Stimulated activated CD8-positive, alpha-beta memory T cell treated with anti-CD3 and anti-CD28 coated beads, Interleukin-7, amount 100 ng/mL, for 24 hours (primary cell): ENCODE results near the gene RNF13.
"Not testable (repeated sequence)": the region's sequence is repeated elsewhere in the genome, so short reads cannot be mapped to it uniquely, and the experiment has no call there.

Experiments
- DNase-seq: peaks from one replicate; pipeline ENCODE4 v3.0.0-alpha.2; 2020; ENCODE audit warnings: low read depth

The RNF13 gene

DNA sequence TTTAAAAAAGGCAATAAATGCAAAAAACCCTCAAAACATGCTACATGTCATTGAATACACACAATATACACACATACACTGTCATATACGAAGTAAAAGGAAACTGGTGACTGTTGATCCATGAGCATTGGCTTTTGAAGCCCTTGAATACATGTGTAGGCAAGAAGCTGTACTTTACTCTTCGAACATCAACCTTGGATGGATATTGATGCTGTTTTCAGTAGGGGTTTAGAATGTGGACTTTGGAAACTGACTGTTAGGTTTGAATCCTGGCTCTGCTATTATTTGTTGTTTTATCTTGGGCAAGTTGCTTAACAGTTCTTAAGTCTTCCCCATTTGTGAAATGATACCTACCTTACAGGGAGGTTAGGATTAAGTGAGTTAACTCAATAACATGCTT lies 30.5 kb downstream of the RNF13 start:
- DNase-seq: no peak

DNA sequence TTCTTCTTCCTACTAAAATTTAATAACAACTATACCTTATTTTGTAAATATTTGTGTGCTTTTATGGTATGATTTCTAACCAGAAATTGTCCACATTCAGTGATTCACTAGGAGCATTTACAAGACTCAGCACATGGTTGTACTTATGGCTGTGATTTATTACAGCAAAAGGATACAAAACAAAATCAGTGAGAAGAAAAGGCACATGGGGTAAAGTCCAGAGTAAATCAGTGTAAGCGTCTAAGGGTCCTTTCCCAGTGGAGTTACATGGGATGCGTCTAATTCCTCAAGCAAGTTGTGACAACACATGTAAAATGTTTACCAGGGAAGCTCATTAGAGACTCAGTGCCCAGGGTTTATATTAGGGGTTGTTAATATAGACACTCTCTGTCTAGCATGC lies 31.1 kb downstream of the RNF13 start:
- no peak for DNase-seq

DNA sequence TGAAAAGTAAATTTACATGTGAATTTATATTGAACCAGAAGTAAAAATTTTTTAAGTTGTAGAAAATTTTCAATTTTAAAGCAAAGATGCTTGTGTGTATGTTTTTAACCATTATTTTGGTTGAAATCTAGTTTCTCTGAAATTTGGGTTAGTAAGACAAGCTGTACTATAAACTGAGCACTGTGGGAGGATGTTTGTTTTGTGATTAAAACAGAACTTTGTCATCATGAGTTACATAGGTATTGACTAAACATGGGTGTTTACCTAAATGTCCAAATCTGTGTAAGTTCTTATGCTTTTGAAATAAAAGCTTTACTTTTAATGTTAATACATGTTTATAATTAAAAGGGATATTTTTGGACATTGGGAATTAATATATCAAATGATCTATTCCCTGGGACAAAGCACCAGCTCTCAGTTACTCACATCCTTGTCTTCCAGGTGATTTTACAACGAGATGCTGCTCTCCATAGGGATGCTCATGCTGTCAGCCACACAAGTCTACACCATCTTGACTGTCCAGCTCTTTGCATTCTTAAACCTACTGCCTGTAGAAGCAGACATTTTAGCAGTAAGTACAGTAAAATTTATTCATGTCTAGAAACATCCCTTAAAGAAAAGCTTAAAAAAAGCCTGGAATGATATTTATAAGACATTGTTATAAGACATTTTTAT lies 32.7 kb downstream of the RNF13 start:
- no peak for DNase-seq

DNA sequence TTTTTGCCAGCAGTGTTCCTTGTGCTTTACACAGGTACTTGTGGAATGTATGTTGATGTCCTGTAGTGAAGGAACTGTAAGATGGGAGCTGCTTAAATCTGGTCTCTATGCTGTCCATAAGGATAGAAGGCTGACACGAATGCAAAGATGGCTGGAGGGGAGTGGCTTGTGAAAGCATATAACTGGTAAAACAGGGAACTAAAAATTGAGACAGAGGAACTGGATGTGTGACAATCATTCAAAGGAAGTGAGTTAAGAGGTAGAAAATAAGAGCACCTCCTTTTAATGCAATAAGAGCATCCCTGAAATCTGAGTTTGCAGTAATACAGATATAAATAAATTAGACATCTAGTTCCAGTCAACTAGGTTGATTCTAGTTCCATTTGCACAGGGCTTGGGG lies 35.2 kb downstream of the RNF13 start:
- DNase-seq: no peak

DNA sequence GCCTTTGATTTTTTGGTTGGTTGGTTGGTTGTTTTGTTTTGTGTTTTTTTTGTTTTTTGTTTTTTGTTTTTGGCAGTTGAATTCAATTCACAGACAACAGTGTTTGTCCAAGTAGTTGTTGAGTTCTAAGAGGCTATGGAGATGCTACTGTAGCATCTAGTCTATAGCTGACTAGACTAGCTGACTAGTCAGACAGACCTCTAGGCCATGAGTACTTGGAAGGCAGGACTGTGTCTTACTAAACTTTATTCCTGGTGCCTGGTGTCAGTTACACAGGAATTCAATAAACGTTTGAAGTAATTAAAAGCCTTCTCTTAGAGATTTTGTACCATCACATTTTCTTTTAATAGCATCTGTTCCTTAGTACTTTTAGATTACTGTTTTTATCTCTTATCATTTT lies 35.7 kb downstream of the RNF13 start:
- DNase-seq: no peak

DNA sequence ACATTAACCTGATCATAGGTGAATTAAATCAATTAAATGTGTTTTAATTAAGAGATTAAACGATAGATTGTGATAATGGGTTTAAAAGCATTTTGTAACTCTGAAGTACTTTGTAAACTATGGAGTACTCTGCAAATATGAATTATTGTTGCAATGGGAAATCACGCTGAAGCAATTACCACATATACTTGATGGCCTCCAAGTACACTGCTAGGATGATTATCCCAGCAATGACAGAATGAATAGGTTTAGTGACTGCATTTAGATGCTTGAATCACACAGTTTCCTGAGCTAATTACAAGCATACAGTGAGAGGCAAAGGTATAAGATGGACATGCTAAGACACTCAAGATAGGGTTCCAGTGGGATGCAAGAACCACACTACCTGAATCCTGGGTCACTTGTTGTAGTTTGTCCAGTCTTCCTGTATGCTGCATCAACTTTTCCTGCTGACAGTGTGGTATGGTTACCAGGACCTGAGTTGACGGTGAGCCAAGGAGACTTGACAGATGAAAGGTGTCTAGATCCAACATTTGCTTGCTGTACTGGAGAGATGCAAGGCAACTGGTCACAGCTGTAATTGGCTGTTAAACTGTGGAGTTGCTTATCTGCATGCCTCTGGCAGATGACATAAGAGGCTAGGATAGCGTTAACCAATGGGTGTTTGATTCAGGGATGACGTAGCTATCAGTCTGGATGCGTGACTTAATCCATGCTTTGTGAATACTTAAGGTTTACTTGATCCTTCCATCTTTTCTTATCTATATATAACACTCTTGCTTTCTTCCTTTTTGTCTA lies 38.0 kb downstream of the RNF13 start:
- DNase-seq: no peak

DNA sequence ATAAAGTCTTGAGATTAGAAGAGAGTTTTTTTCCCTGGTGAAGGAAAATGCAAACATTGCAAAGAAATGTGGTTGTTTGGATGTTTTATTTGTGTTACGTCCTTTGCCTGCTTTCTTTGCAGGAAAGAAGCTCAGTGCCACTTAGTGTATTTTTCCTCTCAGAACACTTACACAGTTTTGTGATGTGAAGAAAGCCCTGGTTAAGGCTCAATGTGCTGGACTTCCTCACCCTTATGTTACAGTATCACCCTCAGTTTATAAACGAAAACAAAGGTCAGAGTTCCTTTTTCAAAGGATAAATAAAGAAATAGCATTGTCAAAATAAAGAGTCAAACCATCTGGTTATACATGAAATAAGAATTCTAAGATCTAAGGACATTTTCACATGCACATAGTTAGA lies 45.9 kb downstream of the RNF13 start:
- DNase-seq: no peak

DNA sequence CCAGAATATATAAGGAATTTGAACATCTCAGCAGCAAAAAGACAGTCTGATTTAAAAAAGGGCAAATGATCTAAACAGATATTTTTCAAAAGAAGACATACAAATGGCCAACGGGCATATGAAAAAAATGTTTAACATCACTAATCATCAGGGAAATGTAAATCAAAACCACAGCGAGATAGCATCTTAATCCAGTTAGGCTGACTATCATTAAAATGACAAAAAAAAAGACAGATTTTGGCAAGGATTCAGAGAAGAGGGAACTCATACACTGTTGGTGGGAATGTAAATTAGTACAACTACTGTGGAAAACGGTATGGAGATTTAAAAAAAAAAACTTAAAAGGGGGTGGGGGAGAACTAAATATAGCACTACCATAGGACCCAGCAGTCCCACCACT lies 47.9 kb downstream of the RNF13 start:
- no peak for DNase-seq

DNA sequence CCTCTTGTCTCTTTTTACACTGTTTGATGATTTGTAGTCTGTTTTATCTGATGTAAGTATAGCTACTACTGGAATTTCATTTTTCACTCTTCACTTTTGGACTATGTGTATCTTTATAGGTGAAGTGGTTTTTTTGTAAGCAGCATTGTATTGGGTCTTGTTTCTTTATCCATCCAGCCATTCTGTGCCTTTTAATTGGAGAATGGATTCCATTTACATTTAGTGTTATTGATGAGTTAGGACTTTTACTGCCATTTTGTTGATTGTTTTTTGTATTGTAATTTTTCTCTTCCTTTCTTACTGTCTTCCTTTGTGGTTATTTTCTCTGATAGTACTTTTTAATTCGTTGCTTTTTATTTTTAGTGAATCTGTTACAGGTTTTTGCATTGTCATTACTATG lies 54.5 kb downstream of the RNF13 start:
- DNase-seq: no peak

DNA sequence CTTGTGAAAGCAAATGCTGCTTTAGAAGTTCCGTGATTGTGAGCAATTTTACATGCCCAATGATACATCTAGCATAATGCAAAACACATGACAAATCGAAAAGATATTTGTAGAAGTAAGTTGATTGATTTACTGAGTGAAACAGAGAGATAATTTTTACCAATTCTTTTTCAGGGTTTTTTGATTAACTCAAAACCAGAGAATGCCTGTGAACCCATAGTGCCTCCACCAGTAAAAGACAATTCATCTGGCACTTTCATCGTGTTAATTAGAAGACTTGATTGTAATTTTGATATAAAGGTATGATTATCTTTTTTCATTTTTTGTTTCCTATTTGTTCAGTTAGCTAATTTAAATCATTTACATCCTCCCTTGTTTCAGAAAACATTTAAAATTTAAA lies 58.8 kb downstream of the RNF13 start:
- no peak for DNase-seq

DNA sequence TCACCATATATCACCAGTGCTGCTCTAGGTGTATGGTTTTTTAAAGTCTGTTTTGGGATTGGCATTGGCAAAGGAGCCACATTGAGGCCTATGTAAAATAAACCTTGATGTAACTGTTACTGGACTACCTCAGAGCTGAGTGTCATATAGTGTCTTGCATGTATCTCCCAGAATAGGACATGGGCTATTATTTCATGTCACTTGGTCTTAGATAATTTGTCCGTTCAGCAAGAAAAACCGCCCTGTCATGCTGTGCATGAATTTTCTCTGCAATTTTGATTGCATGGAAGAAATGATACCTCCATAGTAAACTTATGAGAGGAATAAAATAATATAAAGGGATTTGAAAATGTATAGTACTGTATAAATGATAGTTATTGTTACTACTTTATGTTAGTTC lies 59.6 kb downstream of the RNF13 start:
- no peak for DNase-seq

DNA sequence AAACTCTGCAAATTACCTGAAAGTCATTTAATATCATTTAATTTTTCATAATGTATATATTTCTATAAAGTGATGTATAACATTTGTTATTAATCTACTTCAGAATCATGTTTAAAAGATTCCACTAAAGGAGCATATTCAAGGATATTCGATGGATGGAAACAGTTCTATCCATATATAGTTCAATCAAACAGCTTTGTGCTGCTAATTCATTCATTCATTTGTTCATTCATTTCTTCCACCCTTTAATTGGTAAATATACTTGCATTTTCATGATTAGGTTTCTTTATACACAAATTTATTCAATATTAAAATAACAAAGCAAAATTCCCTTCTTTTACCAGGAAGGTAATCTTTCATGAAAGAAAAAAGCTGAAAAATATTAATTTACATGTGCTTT lies 64.7 kb downstream of the RNF13 start:
- DNase-seq: no peak

DNA sequence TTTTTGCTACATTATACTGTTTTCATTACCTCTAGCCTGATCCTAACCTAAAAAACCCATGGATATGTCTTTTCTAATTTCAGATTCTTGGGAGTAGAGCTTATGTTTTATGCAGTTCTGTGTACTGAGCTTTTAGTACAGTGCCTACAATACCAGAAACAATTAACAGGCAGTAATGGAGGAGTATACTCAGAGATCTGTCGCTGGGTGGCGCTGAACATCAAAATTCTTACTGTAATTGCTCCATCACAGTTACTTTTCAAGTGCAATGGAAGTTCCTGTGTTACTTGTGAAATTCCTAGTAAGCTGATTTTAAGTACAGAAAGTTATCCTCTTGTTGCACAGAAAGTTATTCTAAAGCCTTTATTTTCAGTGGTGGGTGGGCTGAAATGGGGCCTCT lies 66.9 kb downstream of the RNF13 start:
- DNase-seq: no peak

DNA sequence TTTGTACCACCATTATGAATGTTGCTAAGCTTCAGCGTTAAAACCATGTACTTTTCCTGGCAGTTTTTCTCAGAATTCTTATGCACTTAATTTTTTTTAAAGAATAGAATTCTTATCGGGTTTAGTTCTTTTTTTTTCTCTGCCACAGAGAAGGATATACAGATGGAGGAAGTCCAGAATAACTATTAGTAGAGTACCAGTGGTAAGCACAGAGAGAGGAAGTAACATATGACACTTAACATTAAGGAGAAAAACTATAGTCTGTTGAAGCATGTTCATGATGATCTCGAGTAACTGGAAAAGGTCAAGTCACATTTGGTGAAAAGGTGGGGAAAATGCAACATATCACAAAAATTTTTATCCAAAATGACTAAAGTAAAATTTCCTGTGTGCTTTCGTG lies 68.9 kb downstream of the RNF13 start:
- DNase-seq: no peak

DNA sequence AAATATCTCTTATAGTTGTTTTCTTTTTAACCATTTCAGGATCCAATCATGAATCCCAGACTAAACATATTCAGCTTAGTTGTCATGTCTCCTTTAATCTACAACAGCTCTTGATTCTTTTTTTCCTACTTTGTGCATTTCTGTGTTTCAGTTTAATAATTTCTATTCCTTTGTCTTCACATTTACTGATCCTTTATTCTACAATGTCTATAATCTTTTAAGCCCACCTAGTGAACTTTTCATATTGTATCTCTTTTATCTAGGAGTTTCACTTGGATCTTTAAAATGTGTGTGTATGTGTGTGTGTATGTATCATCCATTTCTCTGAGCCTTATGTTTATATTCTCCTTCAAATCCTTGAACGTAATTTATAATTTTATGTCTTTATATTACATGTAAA lies 70.1 kb downstream of the RNF13 start:
- no peak for DNase-seq

DNA sequence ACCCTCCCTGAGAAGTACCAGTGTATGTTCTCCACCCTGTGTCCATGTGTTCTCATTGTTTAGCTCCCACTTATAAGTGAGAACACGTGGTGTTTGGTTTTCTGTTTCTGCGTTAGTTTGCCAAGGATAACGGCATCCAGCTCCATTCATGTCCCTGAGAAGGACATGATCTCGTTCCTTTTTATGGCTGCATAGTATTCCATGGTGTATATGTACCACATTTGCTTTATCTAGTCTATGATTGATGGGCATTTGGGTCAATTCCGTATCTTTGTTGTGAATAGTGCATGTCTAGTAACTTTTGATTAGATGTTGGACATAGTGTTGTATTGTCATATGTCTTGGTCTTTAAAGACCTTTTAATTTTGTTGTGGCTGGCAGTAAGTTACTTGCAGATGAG lies 70.8 kb downstream of the RNF13 start:
- DNase-seq: not testable (repeated sequence)

DNA sequence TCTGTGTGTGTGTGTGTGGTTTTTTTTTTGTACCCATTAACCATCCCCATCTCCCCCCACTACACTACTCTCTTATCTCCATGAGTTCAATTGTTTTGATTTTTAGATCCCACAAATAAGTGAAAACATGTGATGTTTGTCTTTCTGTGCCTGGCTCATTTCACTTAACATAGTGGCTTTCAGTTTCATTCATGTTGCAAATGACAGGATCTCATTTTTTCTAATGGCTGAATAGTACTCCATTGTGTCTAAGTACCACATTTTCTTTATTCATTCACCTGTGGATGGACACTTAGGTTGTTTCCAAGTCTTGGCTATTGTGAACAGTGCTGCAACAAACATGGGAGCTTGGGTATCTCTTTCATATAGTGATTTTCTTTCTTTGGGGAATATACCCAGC lies 71.8 kb downstream of the RNF13 start:
- not testable (repeated sequence) for DNase-seq

DNA sequence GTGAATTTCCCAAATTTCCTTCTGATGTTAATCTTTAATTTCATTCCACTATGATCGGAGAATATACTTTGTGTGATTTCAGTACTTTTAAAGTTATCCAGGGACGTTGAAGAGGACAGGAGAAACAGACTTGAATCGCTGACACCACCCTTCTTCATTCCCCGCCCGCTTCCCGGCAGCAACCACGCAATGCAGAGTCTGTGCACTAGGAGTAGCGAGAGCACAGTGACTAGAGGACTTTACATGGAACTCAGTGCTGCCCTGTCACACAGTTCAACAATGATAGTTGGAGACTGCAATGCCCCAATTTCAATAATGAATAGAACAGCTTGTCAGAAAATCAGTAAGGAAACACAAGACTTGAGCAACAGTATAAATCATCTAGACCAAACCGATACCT lies 73.9 kb downstream of the RNF13 start:
- DNase-seq: no peak

DNA sequence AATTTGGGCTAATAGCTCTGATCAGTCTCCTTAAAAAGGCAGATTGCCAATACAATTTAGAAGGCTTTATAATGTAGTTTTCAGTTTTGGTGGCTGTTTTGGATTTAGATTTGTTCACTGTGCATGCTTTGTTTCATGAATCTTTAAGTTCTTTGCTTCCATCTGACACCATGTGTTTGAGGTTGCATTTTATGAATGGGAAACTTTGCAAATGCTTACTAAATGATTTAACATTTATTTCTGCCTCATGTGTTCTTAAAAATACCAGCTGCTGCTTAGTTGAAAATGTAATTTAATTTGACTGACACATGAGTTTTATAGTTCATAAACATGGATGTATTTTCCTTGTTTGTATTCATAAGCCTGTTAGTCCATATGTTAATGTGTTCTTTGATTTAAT lies 78.6 kb downstream of the RNF13 start:
- no peak for DNase-seq

DNA sequence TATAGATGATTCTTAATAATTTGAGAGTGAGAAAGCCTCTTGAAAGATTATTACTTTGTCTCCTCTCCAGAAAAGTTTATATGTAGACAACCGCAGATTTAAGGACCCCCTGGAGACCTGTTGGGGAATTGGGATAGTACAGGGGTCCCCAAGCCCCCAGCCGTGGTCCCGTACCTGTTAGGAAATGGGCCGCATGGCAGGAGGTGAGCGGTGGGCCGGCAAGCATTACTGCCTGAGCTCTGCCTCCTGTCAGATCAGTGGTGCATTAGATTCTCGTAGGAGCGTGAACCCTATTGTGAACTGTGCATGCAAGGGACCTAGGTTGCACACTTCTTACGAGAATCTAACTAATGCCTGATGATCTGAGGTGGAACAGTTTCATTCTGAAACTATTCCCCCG lies 79.4 kb downstream of the RNF13 start:
- no peak for DNase-seq

DNA sequence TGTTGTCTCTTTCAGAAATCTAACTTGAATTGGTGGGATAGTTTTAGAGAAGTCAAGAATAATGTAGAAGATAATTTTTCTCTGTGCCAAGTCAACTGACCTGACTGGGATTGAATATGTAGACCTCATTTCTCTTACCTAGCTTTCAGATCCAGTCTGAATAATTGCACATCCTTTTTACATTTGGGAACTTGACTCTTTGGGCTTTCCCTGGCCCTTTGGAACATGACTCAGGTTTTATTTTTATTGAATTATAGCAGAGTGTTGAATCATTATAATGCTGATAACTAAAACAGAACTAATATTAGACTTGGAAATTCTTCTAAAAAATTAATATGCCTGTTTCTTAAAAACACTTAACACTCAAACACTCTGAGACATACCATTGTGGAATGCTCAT lies 81.2 kb downstream of the RNF13 start:
- no peak for DNase-seq

DNA sequence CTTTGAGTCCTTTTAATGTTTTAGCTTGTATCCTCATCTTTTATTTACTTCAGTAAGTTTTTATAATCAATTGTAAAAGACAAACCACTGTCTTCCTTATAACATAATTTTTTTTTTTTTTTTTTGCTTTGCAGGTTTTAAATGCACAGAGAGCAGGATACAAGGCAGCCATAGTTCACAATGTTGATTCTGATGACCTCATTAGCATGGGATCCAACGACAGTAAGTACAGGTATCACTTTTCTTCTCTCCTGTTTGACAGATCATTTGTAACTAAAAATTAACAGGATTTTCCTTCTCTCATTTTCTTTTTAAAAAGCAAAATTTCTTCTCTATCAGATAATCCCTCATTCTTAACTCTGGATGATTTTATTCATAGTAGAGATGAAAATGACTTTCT lies 82.3 kb downstream of the RNF13 start:
- no peak for DNase-seq

DNA sequence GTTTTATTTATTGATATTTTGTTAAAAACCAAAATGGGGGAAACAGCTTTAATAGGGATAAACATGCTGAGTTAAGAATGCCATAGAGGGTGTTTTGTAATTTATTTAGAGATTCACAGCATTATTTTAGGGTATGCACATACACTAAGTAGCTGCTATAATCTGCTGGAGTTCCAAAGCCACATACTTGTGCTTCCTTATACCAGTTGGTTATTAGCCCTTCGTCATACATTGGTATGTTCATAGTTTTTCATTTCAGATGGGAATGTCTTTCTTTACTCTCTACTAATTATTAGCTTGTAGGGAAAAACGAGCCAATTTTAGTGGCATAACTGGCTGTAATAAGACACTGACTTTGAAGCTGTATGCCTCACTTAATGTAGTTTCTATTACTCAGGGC lies 82.8 kb downstream of the RNF13 start:
- no peak for DNase-seq

DNA sequence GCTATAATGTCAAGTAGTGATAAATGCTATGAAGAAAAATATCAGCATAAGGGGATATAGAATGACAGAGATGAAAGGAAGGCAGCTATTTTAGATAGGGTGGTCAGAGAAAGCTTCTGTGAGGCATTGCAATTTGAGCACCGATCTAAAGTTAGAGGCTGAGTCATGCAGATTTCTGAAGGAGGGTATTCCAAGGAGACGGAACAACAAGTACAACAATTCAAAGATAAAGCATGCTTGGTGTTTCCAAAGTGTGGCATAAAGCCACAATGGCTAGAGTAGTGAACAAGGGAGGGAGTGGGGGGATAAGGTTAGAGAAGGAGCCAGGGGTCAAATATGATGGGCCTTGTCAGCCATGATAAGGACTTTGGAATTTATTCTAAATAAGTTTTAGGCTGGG lies 85.8 kb downstream of the RNF13 start:
- DNase-seq: no peak
